Astrocyte (in vitro differentiated cells and primary cell): ENCODE measurements around the gene STK35. TPM values are rescaled to one million over a fixed set of nuclear protein-coding genes. Genes with fewer than 3 reads are reported as not detected.

Experiments used
- DNase-seq: peaks from one replicate; pipeline ENCODE4 v3.0.0-alpha.2; 2010; ENCODE audit warnings: low read depth
- FAIRE-seq: peaks from 2 replicates; lab custom pipeline; 2011; peaks lifted over from hg19 to GRCh38; lab: Jason Lieb, UNC
- H2AFZ ChIP-seq: 2 replicates; pipeline ENCODE4 v1.6.0; 2012; ENCODE audit warnings: low read depth, low read length, inconsistent platforms
- H3K27ac ChIP-seq: 2 replicates; pipeline ENCODE4 v1.5.1; 2011; ENCODE audit warnings: low read depth, low read length, inconsistent platforms
- H3K27me3 ChIP-seq: 2 replicates; pipeline ENCODE4 v1.6.0; 2011; ENCODE audit warnings: low read length, inconsistent platforms; ENCODE audit not compliant: insufficient read depth
- H3K36me3 ChIP-seq: 2 replicates; pipeline ENCODE4 v1.5.1; 2011; ENCODE audit warnings: low read length, inconsistent platforms; ENCODE audit not compliant: insufficient read depth
- H3K4me1 ChIP-seq: 2 replicates; pipeline ENCODE4 v1.5.1; 2011; ENCODE audit warnings: low read length, inconsistent platforms; ENCODE audit not compliant: insufficient read depth
- H3K4me2 ChIP-seq: 2 replicates; pipeline ENCODE4 v1.6.0; 2012; ENCODE audit warnings: low read length, inconsistent platforms
- H3K4me3 ChIP-seq: 2 replicates; pipeline ENCODE4 v1.5.1; 2011; ENCODE audit warnings: low read depth, mild to moderate bottlenecking, low read length, inconsistent platforms; ENCODE audit not compliant: insufficient read depth
- H3K79me2 ChIP-seq: 2 replicates; pipeline ENCODE4 v1.6.0; 2012; ENCODE audit warnings: mild to moderate bottlenecking, low read length, inconsistent platforms; ENCODE audit not compliant: insufficient read depth
- H3K9ac ChIP-seq: 2 replicates; pipeline ENCODE4 v1.6.0; 2012; ENCODE audit warnings: mild to moderate bottlenecking, low read length, inconsistent platforms
- H3K9me3 ChIP-seq: 2 replicates; pipeline ENCODE4 v1.5.1; 2012; ENCODE audit warnings: low read depth, mild to moderate bottlenecking, low read length, inconsistent platforms; ENCODE audit not compliant: insufficient read depth
- H4K20me1 ChIP-seq: 2 replicates; pipeline ENCODE4 v1.6.0; 2012; ENCODE audit warnings: low read length, inconsistent platforms; ENCODE audit not compliant: insufficient read depth
- H3K27ac Mint-ChIP-seq: one replicate; pipeline ENCODE4 v1.8.0; 2021; ENCODE audit warnings: mild to moderate bottlenecking, mixed read lengths; ENCODE audit not compliant: unreplicated experiment
- H3K27me3 Mint-ChIP-seq: one replicate; pipeline ENCODE4 v1.8.0; 2021; ENCODE audit warnings: low read depth, mixed read lengths; ENCODE audit not compliant: unreplicated experiment
- H3K36me3 Mint-ChIP-seq: one replicate; pipeline ENCODE4 v1.8.0; 2021; ENCODE audit warnings: low read depth, mixed read lengths; ENCODE audit not compliant: unreplicated experiment
- H3K4me1 Mint-ChIP-seq: one replicate; pipeline ENCODE4 v1.8.0; 2021; ENCODE audit warnings: low read depth, mixed read lengths; ENCODE audit not compliant: unreplicated experiment
- H3K4me3 Mint-ChIP-seq: one replicate; pipeline ENCODE4 v1.8.0; 2021; ENCODE audit warnings: mild to moderate bottlenecking, moderate library complexity, mixed read lengths; ENCODE audit not compliant: unreplicated experiment
- H3K9me3 Mint-ChIP-seq: one replicate; pipeline ENCODE4 v1.8.0; 2021; ENCODE audit warnings: mild to moderate bottlenecking, mixed read lengths; ENCODE audit not compliant: unreplicated experiment
- EZH2 ChIP-seq: IDR thresholded peaks from 2 replicates; pipeline ENCODE4 v1.6.1; 2012; ENCODE audit warnings: mild to moderate bottlenecking, low read length, inconsistent platforms; ENCODE audit not compliant: insufficient read depth
- total RNA-seq: library from RNA; stranded (reverse); gene quantifications from 2 replicates; pipeline ENCODE4 v1.2.1, GENCODE V29; 2021
- TF ChIP-seq, protein P1 (sequence below): IDR thresholded peaks from 2 replicates; pipeline ENCODE4 v1.5.1; 2011; ENCODE audit warnings: low read depth, mild to moderate bottlenecking, inconsistent platforms, low read length, moderate library complexity; ENCODE audit not compliant: insufficient read depth

STK35 gene
- total RNA-seq, 1 donor from 2014 or later = 18.6 TPM

DNA sequence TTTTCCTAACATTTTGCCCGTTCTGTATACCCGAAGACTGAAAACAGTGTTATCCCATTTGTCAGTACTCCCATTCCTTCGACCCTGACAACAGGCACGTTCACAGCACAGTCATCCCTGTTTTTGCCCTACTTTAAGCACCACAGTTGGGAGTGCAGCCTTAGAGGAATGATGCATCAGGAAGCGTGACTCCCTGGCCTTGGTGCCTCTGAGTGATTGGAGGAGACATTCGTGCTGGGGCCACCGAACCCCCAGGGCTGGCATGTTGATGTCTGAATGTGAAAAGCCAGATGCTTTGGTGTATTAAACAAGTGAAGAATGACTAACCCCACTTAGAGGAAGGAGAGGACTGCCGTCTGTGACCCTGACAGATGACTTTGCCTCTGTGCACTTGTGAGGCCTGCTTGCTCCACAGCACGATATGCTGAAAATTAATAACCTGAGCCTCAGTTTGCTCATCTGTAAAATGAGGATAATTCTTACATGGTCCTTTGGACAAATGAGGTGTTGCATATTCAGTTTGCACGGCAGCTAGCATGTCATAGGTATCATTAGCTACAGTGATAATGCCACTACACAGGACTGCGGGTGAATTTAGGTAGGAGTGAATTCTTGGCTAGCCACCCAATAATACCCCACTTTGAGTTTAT, 36.0 kb downstream of the STK35 start:
- peak overlapping the region; percentile 26 for H3K9ac ChIP-seq
- no peaks in the 10 kb centered on the region for H3K36me3 ChIP-seq
- no peaks in the 10 kb centered on the region for H3K9me3 ChIP-seq
- Mint-ChIP-seq H3K4me3 (no peak overlapping the region), H3K9me3 (no peaks in the 10 kb centered on the region), H3K4me1 (peaks cover 34% of the 10 kb centered on the region), H3K36me3 (no peaks in the 10 kb centered on the region), H3K27me3 (no peaks in the 10 kb centered on the region), H3K27ac (no peak overlapping the region)
- peaks cover 85% of the 10 kb centered on the region for H3K79me2 ChIP-seq
- H3K4me3 ChIP-seq = no peak overlapping the region
- H4K20me1 ChIP-seq = peaks cover 97% of the 10 kb centered on the region
- no peak overlapping the region for H2AFZ ChIP-seq
- peak overlapping the region; percentile 52 for H3K27ac ChIP-seq
- H3K4me2 ChIP-seq = peak overlapping the region; percentile 2
- FAIRE-seq (peak; percentile 37), DNase-seq (peak; percentile 79)
- peaks cover 31% of the 10 kb centered on the region for H3K4me1 ChIP-seq
- H3K27me3 ChIP-seq = no peaks in the 10 kb centered on the region
- TF ChIP-seq, protein P1, sequence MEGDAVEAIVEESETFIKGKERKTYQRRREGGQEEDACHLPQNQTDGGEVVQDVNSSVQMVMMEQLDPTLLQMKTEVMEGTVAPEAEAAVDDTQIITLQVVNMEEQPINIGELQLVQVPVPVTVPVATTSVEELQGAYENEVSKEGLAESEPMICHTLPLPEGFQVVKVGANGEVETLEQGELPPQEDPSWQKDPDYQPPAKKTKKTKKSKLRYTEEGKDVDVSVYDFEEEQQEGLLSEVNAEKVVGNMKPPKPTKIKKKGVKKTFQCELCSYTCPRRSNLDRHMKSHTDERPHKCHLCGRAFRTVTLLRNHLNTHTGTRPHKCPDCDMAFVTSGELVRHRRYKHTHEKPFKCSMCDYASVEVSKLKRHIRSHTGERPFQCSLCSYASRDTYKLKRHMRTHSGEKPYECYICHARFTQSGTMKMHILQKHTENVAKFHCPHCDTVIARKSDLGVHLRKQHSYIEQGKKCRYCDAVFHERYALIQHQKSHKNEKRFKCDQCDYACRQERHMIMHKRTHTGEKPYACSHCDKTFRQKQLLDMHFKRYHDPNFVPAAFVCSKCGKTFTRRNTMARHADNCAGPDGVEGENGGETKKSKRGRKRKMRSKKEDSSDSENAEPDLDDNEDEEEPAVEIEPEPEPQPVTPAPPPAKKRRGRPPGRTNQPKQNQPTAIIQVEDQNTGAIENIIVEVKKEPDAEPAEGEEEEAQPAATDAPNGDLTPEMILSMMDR = no peak
- TF ChIP-seq EZH2 = no peak

DNA sequence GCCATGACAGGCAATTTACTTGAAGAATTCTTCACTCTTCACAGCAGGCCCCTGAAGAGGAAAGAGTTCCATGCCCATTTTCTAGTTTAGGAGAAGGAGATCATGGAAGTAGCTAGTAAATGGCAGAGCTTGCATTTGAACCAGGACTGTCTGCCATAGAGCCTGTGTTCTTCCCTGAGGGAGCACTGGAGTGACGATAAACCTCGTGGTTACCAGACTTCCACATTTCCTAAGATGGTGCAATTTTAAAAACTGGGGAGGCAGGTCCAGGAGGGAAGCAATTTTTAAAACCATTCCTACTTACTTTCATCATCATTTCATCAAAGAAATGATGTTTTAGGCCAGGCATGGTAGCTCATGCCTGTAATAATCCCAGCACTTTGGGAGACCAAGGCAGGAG, 36.8 kb downstream of the STK35 start:
- Mint-ChIP-seq H3K27ac (no peak overlapping the region), H3K27me3 (no peaks in the 10 kb centered on the region), H3K4me3 (no peak overlapping the region), H3K36me3 (no peaks in the 10 kb centered on the region), H3K9me3 (no peaks in the 10 kb centered on the region), H3K4me1 (peaks cover 27% of the 10 kb centered on the region)
- Histone ChIP-seq H3K27me3 (no peaks in the 10 kb centered on the region), H4K20me1 (peaks cover 97% of the 10 kb centered on the region), H3K9me3 (no peaks in the 10 kb centered on the region), H3K36me3 (no peaks in the 10 kb centered on the region), H3K79me2 (peaks cover 84% of the 10 kb centered on the region), H3K9ac (no peak overlapping the region), H3K4me3 (no peak overlapping the region), H3K4me1 (peaks cover 24% of the 10 kb centered on the region), H3K27ac (no peak overlapping the region), H3K4me2 (no peak overlapping the region), H2AFZ (no peak overlapping the region)
- TF ChIP-seq EZH2 = no peak
- TF ChIP-seq, protein P1 = no peak
- DNase-seq (no peak), FAIRE-seq (no peak)

DNA sequence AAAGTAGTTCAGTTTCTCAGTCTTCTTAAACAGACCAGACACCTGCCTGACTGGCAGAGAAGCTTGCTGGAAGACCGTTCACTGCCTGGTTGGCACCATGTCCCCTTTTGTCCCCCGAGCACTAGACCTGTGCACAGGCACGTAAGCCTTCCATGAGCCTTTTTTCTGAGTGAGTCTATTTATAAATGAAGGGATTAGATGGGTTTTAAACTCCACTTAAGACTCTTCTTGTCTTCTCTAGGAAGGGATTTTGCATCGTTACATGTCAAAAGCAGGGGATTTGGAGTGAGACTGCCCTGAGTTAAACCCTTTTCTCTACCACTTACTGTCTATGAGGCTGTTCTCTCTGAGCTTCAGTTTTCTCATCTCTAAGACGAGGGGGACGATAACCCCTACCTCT, 37.6 kb downstream of the STK35 start:
- H3K9me3 ChIP-seq = no peaks in the 10 kb centered on the region
- H3K79me2 ChIP-seq = peaks cover 81% of the 10 kb centered on the region
- no peak overlapping the region for H3K4me3 Mint-ChIP-seq
- no peak overlapping the region for H3K4me3 ChIP-seq
- no peak overlapping the region for H3K27ac ChIP-seq
- H3K4me1 Mint-ChIP-seq = peaks cover 20% of the 10 kb centered on the region
- peaks cover 3% of the 10 kb centered on the region for H3K36me3 Mint-ChIP-seq
- no peak overlapping the region for H2AFZ ChIP-seq
- FAIRE-seq (no peak), DNase-seq (no peak)
- H3K4me1 ChIP-seq = peaks cover 18% of the 10 kb centered on the region
- no peak overlapping the region for H3K9ac ChIP-seq
- peaks cover 91% of the 10 kb centered on the region for H4K20me1 ChIP-seq
- H3K27me3 ChIP-seq = no peaks in the 10 kb centered on the region
- no peak overlapping the region for H3K27ac Mint-ChIP-seq
- H3K9me3 Mint-ChIP-seq = no peaks in the 10 kb centered on the region
- H3K4me2 ChIP-seq = no peak overlapping the region
- H3K36me3 ChIP-seq = no peaks in the 10 kb centered on the region
- no peaks in the 10 kb centered on the region for H3K27me3 Mint-ChIP-seq
- TF ChIP-seq, protein P1 = no peak
- TF ChIP-seq EZH2 = no peak
